NCI-H226 (cell line): Measurements from ENCODE around the gene TRRAP.

Experiments
- DNase-seq: peaks from one replicate; pipeline ENCODE4 v3.0.0-alpha.2; 2015

TRRAP gene

DNA sequence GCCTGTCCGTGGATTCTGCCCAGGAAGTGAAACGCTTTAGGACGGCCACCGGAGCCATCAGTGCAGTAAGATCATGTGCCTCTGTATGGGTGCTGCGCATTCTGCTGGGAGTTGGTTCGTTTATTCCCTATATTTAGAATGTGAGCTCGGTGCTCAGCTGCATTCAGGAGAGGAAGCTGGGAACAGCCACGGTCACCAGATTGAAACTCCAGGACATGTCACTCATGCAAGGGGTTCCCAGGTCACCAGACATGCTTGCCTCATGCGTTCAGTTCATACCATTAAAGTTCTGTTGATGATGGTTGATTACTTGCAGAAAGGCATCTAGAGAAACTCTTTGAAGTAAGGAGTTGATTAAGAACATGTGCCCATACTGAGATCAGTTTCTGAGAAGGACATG lies 78.1 kb downstream of the TRRAP start:
- no peak for DNase-seq

DNA sequence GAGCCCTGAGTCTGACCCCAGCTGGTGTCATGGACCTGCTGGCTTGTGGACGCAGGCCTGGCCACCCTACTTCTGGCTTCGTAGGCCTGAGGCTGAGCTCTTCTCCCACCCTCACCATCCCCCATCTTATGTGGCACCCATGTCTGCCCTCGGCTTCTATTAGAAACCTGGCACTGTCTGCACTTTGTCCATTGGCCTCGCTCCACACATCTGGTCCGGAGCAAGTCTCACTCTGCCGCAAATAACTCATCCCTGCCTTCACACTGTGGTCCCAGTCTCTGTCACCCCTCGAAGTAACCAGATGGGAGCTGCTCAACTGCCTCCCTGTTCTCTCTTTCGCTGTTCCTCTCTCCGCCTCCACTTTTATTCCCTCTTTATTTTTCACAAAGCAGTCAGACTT lies 78.6 kb downstream of the TRRAP start:
- no peak for DNase-seq

DNA sequence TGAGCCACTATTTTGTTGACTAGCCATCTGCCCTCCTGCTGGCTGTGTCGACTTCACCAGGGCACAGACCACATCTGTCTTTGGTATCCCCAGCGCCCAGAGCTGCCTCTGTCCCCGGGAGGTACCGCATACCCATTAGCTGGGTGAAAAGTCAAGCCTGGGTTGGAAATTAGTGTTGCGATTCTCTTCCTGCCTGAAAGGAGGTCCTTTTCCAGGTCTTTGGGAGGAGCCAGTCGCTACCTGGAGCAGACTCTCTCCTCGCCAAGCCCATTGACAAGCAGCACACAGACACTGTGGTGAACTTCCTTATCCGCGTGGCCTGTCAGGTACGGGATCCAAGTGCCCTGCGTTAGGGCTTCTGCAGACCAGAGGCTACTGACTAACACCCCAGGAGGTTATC lies 79.4 kb downstream of the TRRAP start:
- DNase-seq = no peak

DNA sequence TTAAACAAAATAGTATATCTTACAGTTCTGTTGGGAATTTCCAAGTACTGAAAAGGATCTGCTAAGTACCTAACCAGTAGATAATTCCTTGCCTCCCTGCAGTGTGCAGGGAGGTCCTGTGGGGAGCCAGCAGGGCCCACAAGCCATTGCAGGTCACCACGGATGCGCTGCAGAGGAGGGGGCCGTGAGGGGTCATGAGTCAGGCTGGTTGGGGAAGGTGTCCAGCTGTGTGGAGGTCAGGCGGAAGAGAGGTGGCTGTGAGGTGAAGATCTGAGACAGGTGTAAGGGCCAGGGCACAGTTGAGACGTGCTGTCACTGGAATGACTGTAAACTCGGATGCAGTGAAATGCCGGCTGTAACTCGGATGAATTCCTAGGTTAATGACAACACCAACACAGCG lies 80.6 kb downstream of the TRRAP start:
- no peak for DNase-seq

DNA sequence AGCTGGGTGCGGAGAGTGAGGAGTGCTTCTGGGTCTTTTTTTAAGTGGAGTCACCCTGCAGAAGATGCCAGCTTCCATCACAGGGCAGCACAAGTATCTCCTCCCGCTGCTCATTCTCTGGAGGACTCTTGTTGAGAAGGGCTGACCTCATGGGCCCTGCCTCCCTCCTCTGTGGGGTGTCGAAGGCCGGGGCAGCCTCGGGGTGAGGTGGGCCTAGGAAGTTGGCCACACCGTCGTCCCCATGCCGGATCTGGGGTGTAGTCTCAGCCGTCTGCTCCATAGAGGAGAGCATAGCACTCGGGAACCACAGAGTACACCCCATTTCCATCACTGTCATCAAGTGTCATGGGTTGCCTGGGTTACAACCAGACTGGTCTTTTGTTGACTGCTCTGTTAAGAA lies 85.0 kb downstream of the TRRAP start:
- DNase-seq = no peak

DNA sequence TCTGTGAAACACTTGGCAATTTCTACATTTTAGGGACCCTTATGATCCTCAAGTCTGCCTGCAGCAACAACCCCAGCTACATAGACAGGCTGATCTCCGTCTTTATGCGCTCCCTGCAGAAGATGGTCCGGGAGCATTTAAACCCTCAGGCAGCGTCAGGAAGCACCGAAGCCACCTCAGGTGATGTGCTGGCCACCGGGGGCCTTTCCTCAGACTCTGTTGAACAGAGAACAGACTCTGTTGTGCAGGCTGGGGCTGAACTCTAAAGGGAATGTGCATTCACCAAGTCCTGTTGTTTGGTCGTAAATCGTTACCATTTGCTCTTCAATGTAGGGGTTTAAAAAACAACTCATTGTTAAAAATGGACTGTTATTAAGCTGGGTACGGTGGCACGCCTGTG lies 86.3 kb downstream of the TRRAP start:
- no peak for DNase-seq

DNA sequence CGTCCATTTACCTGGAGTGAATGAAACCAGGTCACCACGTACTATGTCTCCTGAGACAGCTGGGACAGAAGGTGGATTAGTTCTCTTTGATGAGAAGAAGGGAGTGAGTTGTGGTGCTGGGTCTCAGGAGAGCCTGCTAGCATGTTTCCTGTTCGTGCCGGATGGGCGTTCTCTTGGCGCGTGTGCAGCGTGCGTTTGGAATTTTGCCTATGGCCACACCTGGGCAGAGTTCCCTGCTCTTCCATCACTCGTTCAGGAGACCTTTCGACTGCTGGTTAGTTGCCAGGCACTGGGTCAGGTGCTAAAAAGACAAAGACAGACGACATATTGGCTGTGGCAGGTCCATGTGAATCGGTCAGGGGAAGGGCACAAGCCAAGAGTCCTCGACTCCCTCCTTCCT lies 90.3 kb downstream of the TRRAP start:
- DNase-seq = no peak

DNA sequence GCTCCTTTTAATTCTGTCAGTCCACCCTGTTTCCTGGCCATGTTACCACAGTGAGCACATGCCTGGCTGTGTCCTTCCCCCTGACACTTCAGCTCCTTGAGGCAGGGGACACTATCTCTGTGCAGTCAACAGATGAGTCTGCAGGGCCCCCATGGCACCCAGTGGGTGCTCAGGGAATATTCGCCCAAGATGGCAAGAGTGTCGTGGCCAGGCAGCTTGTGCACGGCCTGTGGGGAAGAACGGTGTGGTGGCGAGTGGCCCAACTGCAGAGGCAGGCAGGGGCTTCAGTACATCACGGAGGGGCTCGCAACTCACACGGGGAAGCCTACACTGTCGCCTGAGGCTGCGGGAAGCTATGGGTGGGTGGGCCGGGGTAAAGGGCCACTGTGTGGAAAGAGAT lies 91.1 kb downstream of the TRRAP start:
- no peak for DNase-seq

DNA sequence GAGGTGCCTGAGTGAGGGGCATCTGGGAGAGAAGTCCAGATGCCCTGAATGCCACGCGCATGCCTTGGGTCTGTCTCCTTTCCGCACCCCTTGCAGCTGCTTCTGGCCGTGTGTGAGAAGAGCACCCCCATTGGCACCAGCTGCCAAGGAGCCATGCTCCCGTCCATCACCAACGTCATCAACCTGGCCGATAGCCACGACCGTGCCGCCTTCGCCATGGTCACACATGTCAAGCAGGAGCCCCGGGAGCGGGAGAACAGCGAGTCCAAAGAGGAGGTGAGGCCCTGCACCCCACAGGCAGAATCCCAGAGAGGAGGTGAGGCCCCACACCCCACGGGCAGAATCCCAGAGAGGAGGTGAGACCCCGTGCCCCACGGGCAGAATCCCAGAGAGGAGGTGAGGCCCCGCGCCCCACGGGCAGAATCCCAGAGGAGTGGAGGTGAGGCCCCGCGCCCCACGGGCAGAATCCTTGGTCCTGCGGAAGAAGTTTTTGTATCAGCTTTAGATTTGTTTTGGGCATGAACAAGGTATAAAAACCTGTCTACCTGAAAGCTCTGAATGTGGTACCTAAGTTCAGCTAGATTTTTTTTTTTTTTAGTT lies 91.8 kb downstream of the TRRAP start:
- no peak for DNase-seq

DNA sequence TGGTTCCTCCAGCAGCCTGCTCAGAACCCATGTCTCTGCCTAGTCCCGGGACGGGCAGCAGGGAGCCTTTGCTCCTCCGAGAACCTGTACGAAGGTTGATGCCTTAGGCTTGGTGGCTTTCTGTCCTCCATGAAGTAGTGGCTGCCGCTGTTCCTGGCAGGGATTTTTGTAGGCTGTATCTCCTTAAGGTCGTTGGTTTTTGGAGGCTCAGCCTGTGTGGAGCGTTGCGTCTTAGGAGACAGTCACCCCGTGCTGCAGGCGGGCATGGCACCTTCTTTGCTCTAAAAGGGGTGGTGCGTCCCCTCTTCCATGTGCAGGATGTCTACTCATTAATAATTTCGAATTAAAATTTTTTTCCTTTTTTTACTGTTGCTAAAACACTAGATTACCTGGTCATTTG lies 92.5 kb downstream of the TRRAP start:
- no peak for DNase-seq

DNA sequence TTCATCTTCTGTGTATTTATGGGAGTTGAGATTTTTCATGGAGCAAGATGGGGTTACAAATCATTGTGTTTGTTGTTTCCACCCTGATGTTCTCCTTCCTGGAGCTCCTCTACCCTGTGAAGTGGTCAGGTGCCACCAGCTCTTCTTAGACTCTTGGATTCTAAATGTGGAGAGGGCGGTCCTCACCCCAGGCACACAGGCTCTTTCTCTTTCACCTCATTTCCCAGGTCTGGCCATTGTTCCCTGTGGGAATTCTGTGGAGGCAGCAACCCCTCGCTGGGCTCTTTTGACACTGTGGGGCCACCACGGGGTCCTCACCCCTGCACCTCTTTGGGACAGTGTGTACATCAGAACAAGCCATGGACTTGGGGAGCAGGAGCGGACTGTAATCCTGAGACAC lies 95.9 kb downstream of the TRRAP start:
- no peak for DNase-seq

DNA sequence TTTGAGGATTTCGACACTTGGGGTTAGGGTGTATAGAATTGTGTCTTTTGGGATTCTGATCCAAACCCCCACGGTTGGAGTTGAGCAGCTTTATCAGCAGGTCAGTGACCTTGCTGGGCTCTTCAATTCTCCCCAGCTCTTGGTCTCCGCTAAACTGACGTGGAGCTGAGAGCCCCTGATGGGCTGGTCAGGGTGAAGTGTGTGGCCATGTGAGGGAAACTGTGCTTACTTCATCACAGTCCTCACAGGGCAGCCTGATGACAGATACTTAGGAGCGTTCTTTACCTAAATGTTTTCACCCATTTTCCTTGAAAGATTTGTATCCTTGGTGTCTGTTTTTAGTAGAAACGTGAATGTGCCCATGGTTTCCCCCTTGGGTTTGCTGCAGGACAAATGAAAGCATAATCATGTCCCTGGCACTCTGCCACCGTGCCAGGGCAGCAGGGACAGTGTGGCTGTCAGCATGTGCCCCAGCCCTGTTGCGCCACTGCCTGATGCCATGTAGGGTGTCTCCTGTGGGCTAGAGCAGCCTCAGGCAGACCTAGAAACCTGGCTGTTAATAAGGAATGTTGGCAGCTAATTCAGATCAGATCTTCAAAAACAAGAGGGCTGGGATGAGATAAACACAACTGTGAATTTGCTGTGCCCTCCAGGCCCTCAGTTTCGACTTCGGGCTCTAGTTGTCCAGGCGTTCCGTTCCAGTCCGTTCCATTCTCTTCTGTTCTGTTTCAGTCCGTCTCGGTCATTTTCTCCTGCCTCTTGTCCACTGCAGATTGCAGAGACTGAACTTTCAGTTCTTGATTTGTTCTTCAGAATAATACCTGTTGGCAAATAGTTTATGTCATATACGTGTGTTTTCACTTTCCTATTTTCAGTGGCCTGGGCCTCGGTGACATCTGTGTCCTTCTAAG lies 96.8 kb downstream of the TRRAP start:
- no peak for DNase-seq

DNA sequence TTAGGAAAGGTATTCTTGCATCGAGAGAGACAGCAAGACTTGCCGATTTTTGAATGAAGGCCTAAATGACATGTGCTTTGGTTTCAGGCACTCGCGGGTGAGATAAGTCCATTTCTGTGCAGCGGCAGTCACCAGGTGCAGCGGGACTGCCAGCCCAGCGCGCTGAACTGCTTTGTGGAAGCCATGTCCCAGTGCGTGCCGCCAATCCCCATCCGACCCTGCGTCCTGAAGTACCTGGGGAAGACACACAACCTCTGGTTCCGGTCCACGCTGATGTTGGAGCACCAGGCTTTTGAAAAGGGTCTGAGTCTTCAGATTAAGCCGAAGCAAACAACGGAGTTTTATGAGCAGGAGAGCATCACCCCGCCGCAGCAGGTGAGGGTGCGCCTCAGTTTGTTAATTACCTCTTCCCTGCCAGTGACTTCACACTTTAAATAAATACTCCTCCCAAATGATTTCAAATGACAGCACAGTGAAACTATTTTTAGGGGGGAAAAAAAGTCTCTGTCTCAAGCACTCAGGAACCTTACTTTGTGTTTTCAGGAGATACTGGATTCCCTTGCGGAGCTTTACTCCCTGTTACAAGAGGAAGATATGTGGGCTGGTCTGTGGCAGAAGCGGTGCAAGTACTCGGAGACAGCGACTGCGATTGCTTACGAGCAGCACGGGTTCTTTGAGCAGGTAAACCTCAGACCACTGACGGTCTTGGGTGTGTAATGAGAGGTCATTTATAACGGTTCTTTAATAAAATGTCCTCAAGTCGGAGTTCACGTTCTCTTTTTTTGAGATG lies 98.3 kb downstream of the TRRAP start:
- DNase-seq = no peak

DNA sequence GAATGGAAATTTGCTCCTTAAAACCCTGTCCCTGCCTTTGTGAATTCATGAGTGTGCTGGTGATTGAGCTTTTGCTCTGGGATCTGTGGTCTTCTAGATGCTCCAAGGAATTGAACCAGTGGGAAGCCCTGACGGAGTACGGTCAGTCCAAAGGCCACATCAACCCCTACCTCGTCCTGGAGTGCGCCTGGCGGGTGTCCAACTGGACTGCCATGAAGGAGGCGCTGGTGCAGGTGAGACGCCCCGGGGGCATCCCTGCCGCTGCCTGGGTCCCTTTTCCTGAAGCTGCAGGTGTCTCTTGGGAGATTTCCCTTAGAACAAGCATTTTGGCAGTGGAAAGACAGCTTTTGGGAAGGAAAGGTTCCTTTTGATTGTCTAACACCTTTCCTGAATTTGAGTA lies 100.3 kb downstream of the TRRAP start:
- DNase-seq = no peak

DNA sequence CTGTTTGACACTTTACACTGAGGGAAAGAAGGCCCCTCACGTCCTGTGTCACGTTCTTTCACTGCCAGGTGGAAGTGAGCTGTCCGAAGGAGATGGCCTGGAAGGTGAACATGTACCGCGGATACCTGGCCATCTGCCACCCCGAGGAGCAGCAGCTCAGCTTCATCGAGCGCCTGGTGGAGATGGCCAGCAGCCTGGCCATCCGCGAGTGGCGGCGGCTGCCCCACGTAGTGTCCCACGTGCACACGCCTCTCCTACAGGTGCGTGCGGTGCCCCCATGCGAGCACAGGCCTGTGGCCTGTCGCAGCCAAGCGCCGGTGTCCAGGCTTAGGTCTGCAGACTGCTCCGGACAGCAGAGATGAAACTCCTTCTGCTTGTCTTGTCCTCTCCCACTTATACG lies 103.4 kb downstream of the TRRAP start:
- DNase-seq = no peak

DNA sequence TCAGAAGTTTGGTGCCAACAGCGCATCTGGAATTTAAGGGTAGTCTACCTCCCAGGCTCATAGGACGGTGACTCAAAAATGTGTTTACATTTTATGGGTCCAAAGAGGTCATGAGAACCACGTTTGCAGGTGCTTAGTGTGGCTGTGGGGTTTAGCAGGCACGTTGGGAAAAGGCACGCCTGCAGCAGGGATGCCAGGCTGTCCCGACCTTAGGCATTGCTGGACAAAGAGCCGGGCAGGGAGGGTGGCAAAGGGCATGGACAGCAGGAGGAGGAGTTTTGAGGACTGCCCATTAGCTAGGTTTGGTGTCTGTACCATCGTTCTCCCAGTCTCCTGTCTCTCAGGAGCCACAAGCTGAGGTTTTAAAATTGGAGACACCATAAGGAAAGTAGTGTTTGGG lies 104.4 kb downstream of the TRRAP start:
- DNase-seq = no peak

DNA sequence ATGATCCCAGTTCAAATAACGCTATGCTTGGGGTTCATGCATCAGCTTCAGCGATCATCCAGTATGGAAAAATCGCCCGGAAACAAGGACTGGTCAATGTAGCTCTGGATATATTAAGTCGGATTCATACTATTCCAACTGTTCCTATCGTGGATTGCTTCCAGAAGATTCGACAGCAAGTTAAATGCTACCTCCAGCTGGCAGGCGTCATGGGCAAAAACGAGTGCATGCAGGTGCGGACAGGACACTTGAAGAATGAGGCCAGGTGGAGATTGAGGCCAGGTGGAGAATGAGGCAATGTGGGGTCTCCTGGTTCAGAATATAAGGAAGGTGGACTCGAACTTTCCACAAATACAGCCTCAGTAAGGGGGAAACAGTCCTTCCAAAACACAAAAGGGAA lies 105.8 kb downstream of the TRRAP start:
- no peak for DNase-seq

DNA sequence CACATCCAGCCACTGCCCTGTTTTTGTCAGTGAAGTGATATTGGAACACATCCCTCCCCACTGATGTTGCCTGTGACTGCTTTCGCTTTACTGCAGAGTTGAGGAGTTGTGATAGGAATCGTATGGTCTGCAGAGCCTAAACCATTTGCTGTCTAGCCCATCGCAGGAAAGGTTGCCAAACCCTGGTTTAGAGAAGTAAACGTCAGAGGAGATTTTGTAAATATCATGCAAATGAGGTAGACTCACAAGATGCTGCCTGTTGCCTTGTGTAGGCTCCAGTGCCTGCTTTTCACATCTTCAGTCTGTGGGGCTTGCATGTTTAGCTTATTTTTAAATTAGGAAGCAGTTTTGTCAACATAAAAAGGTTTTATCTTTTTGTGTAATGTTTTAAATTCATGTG lies 107.1 kb downstream of the TRRAP start:
- DNase-seq = no peak

DNA sequence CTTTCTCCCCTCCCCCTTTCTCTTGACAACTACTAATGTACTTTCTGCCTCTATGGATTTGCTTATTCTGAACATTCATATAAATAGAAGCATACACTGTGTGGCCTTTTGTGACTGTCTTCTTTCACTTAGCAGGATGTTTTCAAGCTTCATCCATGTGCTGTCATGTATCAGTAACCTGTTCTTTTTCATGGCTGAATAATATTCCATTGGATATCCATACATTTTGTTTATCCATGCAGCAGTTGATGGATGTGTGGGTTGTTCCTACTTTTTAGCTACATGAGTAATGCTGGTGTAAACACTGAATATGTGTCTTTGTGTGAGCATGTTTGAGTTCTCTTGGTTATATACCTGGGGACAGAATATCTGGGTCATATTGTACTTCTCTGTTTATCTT lies 107.6 kb downstream of the TRRAP start:
- DNase-seq = no peak

DNA sequence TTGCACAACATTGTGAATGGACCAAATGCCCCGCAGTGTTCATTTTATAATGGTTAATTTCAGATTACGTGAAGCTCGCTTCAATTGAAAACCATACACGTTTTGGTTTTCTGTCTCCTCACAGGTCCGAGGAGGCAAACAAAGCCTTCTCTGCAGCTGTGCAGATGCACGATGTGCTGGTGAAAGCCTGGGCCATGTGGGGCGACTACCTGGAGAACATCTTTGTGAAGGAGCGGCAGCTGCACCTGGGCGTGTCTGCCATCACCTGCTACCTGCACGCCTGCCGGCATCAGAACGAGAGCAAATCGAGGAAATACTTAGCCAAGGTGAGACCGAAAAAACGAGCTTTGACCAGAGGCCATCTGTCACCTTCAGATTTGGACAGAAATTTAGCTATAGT lies 110.3 kb downstream of the TRRAP start:
- no peak for DNase-seq

DNA sequence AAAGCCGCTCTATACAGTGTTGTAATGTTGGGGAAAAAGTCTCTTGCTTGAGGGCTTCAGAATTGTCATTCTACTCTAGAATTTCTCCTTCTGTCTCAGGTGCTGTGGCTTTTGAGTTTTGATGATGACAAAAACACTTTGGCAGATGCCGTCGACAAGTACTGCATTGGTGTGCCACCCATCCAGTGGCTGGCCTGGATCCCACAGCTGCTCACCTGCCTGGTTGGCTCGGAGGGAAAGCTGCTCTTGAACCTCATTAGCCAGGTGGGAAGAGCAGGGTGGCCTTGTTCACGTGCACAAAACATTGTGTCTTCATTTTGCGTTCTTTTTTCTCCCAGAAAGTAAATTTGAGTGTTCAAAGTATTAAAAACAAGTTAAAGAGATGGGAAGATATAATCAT lies 112.0 kb downstream of the TRRAP start:
- no peak for DNase-seq

DNA sequence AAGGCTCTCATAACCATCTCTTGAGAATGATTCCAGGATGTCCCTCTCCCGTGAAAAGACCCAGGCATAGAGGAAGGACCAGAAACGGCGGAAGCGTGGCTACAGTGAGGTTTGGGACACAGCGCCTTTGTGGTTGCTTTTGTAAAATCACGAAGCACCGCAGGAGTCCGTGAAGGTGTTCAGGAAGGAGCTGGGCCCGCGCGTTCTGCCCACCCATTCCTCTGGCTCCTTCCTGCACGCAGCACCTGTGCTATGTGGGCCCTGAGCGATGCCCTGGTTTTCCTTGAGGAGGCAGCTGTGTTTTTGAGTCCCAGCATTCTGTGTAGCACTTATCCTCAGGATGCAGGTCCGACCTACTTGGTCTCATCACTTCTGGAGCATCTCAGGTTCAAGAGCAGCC lies 112.8 kb downstream of the TRRAP start:
- DNase-seq = no peak

DNA sequence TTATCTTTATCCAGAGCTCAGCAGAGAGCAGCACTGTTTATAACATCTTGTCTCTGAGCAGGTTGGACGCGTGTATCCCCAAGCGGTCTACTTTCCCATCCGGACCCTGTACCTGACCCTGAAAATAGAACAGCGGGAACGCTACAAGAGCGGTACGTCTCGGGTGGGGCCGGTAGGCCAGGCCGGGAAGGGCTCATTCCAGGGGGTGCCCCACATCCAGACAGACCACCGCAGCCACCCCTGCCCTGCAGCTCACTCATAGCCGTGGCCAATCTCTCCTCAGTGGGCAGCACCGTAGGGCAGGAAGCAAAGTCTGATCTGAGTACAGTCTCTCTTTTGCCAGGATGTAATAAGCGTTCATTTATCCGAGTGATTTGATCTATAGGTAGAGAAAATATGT lies 113.7 kb downstream of the TRRAP start:
- no peak for DNase-seq
